ENCODE data around the gene CHADL.
"Not testable (repeated sequence)": the region's sequence is repeated elsewhere in the genome, so short reads cannot be mapped to it uniquely, and the experiment has no call there.

The CHADL gene

GRCh38 chr22:41184679-41185078 is 56.1 kb downstream of the CHADL start:
- DNase-seq (ENCODE audit: low read depth, low spot score), result no peak

- no peak for DNase-seq (ENCODE audit: low read depth, low spot score)
Observed at GRCh38 chr22:41181349-41182241, 59.1 kb downstream of the CHADL start.

DNA sequence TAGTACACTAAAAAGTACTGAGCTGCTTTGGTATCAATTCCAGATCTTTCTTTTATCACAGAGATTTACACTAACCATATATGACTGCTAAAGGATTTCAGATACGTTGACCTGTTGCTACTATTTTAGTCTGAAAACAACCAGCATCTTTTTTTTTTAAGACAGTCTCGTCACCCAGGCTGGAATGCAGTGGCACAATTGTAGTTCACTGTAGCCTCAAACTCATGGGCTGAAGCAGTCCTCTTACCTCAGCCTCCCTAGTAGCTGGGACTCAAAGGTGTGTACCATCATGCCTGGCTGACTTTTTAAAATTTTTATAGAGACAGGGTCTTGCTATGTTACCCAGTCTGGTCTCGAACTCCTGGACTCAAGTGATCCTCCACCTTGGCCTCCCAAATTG is 59.8 kb downstream of the CHADL start:
- no peak for DNase-seq (ENCODE audit: low read depth, low spot score)

DNA sequence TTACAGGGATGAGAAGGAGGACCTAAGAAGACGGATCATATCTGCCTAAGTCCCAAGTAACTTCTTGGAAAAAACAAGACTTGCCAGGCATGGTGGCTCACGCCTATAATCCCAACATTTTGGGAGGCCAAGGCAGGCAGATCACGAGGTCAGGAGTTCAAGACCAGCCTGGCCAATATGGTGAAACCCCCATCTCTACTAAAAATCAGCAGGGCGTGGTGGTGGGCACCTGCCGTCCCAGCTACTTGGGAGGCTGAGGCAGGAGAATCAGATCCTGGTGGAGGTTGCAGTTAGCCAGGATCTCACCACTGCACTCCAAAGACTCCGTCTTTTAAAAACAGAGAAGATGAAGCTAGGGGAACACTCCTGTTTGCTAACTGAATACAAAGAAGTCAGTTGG is 60.4 kb downstream of the CHADL start:
- not testable (repeated sequence) for DNase-seq (ENCODE audit: low read depth, low spot score)

All from activated CD4-positive, CD25-positive, alpha-beta regulatory T cell treated with anti-CD3 and anti-CD28 coated beads, Interleukin-2, amount 50 U/mL, for 16 hours (primary cell).